HG03460 (cell line): ENCODE results near the gene DYDC2.

Experiments used
- ATAC-seq: cut with Tn5 transposase; IDR thresholded peaks from one replicate; pipeline ENCODE4 v1.9.1; 2021; ENCODE audit not compliant: unreplicated experiment

Gene DYDC2

GRCh38 chr10:80365510-80365909, 8.9 kb downstream of the DYDC2 start:
- ATAC-seq = no peak

- ATAC-seq = no peak
These were observed 14.9 kb downstream of the DYDC2 start for GRCh38 chr10:80371467-80371866.

DNA sequence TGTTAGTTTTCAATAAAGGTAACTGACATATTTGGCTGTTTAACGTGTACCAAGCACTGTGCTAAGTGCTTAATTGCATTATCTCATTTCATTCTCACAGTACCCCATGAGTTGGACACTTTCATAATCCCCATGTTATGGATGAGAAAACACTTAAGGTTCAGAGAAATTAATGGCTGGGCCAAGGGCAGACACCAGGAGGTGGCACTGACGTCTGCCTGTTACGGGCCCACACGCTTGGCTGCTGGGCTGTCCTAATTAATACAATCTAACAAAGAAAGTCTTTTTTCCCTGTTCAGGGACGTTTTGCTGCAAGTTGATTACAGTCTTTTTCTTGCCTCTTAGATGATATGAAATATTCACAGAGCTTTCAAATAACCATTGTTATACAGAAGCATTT, 16.1 kb downstream of the DYDC2 start:
- ATAC-seq = no peak

DNA sequence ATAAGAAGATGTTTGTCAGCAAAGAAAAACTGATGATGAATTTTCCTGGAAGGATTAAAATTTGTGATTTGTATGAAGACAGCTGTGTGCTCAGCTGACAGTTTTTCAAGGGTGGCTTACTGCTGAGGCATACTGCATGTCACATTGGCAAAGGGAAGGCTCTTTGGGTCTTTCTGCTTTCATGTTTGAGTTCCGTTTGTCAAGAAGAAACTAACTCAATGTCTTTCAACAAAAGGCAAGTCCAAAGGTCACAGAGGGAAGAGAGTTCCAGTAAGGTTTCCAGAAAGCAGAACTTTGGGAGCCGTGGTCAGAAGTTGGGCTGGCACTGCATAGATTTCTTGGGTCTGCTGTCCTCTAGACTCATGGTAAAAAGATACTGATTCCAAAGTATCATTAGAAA, 16.9 kb downstream of the DYDC2 start:
- no peak for ATAC-seq

GRCh38 chr10:80379701-80380100, 23.1 kb downstream of the DYDC2 start:
- no peak for ATAC-seq

DNA sequence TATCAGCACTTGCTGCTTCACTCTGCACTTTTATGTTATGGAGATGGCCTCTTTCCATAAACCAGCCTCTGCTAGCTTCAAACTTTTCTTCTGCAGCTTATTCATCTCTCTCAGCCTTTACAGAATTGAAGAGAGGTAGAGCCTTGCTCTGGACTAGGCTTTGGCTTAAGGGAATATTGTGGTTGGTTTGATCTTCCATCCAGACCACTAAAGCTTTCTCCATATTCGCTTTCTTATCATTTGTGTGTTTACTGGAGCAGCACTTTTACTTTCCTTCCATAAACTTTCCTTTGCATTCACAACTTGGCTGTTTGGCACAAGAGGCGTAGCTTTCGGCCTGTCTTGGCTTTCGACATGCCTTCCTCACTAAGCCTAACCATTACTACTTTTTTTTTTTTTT, 23.6 kb downstream of the DYDC2 start:
- no peak for ATAC-seq

GRCh38 chr10:80382989-80383388, 26.4 kb downstream of the DYDC2 start:
- no peak for ATAC-seq

GRCh38 chr10:80390740-80391139, 34.2 kb downstream of the DYDC2 start:
- no peak for ATAC-seq

GRCh38 chr10:80392250-80392649, 35.7 kb downstream of the DYDC2 start:
- ATAC-seq = no peak

DNA sequence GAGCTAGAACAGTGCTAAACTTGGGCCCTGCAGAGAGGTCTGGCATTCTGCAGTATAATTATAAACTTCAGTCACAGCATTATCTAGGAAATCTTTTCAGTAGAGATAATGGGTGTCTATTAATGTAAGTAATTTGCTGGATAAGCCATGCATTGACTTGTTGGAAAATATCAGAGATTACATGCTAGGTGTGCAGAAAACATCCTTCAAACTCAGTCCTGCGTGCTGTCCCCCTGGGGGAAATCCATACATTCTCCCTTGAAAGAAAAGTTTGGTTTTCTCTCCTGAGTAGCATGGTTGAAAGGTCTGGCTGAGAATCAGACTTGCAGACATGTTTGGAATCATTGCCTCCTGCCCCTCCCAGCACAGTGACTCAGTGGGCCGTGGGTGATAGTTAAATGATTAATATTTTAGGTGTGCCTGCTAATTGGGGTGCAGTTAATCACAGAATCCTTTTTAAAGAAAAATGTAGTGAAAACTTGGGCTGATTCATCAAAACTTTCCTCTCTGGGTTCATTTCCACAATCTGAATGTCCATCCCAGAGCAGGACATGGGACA, 37.9 kb downstream of the DYDC2 start:
- no peak for ATAC-seq

DNA sequence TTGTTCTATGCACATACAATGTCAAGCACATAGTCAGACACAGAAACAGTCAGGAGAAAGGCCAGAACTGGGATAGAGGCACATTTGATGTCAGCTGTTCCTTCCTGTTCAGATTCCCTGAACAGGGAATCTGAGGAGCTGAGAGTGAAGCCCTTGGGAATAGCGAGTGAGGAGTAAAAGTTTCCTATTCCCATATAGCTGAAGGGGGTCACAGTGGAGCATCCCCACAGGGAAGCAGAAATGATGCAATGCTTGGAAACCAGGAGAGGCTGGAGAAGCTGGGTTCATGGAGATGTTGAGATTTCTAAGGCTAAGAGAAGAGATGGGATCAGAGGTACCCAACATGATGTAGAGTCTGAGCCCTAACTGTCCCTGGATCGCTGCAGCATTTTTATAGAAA, 40.4 kb downstream of the DYDC2 start:
- no peak for ATAC-seq

- ATAC-seq = no peak
These were observed 43.7 kb downstream of the DYDC2 start for GRCh38 chr10:80400136-80400804.

GRCh38 chr10:80405035-80405434, 48.5 kb downstream of the DYDC2 start:
- ATAC-seq = no peak

GRCh38 chr10:80405626-80406025, 49.0 kb downstream of the DYDC2 start:
- no peak for ATAC-seq

DNA sequence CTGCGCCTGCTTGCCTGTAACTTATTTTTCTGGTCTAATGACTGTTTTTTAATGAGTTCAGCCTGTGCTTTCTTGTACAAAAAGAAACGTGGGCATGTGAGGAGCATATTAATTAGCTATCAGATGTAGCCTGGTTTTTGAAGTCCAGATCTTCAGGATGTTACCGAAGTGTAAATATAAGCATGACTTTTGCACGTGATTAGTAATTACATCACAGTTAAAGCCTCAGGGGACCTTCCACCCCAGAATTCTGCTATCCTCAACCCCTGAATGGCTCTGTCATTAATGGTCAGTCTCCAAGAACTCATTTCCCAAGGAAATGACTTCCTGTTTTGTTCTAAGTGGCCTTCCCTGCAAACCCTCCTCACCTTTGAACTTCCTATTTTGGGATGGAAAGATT, 49.6 kb downstream of the DYDC2 start:
- no peak for ATAC-seq

DNA sequence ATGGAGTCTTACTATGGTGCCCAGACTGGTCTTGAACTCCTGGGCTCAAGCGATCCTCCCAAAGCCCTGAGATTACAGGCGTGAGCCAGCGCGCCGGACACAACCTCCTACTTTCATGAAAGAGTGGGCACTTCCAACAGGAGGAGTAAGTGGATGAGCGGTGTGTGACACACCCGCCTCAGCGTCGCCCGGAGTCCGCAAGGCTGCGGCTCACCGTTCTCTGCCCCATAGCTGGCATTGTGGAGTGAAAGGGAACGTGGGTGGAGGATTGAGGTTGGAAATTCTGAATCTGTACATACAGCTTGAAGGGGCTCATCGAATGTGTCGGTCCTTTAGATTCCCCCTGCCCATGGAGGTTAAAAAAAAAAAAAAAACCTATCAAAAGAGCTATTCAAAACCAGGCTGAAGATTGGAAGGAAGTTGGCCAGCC, 51.2 kb downstream of the DYDC2 start:
- peak; percentile 23 for ATAC-seq

DNA sequence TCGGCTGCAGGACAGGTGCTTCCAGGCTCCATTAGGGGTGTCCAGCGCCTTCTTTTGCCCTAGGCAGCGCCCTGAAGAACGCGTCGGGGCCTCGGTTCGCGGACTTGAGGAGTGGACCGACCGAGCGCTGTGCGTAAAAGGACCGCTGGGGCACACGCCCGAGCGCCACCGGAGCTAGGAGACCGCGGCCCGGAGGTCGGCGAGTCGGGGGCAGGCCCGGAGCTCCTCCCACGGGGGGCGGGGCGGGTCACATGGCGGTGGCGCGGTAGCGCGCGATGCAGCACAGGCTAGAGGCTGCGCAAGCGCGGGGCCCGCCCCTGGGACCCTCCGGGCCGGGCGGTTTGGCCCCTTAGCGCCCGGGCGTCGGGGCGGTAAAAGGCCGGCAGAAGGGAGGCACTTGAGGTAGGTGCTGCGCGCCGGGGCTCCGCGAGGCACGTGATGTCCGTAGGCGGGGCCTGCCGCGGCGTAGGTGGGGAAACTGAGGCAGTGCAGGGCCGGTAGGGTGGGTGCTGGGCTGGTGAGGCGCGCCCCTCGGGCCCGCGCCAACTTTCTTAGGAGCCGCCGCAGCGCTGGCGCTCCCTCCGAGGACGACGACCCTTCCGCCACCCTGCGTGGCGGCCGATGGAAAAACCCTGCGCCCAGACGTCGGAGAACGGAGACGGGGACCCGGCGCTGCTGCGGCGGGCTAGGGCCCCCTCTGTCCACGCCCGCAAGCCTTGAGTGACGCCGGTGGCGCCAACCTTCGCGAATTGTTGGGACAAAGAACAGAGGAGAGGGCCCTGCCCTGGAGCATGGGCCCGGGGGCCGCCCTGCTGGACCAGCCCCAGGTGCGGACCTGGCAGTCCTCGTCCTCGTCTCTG, 51.9 kb downstream of the DYDC2 start, which contains the start of gene PRXL2A:
Gene PRXL2A (plus strand): TSS at position 310 of the 860 bp plus-strand sequence. CDS start 11,917 bp downstream, outside the sequence.
- ATAC-seq = peak; percentile 92

DNA sequence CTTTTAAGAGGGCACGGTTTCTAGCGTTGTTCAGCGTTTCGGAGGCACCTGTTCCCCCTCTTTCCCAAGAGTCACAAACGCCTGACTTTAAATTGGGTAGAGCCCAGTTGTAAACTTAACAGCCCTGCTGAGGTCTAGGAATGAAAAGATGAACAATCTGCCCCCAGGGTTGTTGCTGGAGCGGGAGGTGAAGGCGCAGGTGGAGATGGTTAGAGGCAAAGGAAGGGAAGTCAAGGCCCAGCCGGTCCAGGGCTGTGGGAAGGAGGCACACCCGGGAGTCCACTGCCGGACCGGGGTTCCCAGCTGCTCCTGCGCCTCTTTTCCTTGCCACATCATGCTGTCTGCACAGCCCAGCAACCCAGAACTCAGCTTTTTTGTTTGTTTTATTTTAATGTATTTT, 52.5 kb downstream of the DYDC2 start:
- no peak for ATAC-seq

DNA sequence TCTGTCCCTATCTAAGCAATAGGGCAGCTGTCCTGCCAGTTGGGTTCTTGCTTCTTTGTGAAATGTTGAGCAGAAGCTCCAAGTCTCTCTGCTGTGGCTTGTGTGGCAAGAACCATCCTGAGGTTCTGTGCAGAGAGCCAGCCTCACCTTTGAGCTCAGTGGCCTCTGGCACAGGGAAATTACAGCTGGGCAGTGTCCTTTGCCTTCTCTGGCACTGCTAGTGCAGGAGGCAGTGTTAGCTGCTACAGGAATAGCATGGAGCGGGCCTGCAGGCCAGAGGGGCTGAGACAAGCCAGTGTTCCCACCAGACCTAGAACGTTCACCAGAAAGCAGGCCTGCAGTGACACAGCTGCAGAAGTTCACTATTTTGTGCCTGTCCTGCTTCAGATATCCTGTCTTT, 53.5 kb downstream of the DYDC2 start:
- no peak for ATAC-seq

DNA sequence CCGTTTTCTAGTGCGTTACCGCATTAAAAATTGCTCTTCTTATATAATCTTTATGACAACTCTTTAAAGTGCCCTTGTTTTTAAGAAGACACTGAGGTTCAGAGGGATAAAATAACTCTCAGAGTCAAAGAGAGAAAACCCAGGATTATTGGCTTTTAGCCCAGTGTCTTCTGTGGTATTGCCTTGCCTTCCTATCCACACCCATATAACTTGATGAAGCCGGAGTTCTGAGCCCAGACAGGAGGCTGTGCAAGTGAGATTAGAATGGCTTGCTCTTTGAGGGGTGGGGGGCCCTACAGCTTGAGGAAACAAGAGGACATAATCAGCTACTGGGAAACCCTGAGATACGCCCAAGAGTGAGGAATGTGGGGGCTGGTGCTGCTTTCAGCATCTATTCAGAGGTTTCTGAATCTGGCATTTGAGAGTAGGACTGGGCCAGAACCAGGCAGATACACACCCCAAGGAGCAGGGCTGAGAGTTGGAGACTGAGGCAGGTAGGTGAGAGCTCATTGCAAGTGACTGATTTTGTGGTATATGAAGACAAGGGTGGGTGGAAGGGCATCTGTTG, 54.1 kb downstream of the DYDC2 start:
- ATAC-seq = no peak

GRCh38 chr10:80411267-80411668, 54.7 kb downstream of the DYDC2 start:
- no peak for ATAC-seq
